Measurements from ENCODE around the gene APBA2. TPM values are rescaled to one million over a fixed set of nuclear protein-coding genes. Genes with fewer than 3 reads are reported as not detected.

Gene APBA2
- total and polyA plus RNA-seq, 5 donors: 0.17 to 0.95 (median 0.38) TPM

- no peak overlapping the region for H3K27ac ChIP-seq (ENCODE audit: low read length)
- intact Hi-C loops (cut with DNase I): no loop called here
- 84% methylated on average over 5 of the region's 5 CpGs for WGBS
- no peaks in the 10 kb centered on the region for H3K4me1 ChIP-seq (ENCODE audit: control insufficient read depth, insufficient read depth, low read length)
- DNase-seq (no peak), ATAC-seq (no peak)
- no peak overlapping the region for H3K4me3 ChIP-seq (ENCODE audit: low read length)
- H3K27me3 ChIP-seq (ENCODE audit: control insufficient read depth, insufficient read depth): no peaks in the 10 kb centered on the region
- no peaks in the 10 kb centered on the region for H3K9me3 ChIP-seq (ENCODE audit: control insufficient read depth, low read length)
Observed at GRCh38 chr15:28996953-28997352, 111.2 kb downstream of the APBA2 start.

GRCh38 chr15:28997791-28998190 is 112.0 kb downstream of the APBA2 start:
- DNase-seq (no peak), ATAC-seq (no peak)
- intact Hi-C loops (cut with DNase I): no loop called here
- Histone ChIP-seq H3K4me3 (ENCODE audit: low read length) (no peak overlapping the region), H3K4me1 (ENCODE audit: control insufficient read depth, insufficient read depth, low read length) (no peaks in the 10 kb centered on the region), H3K27ac (ENCODE audit: low read length) (no peak overlapping the region), H3K9me3 (ENCODE audit: control insufficient read depth, low read length) (no peaks in the 10 kb centered on the region), H3K27me3 (ENCODE audit: control insufficient read depth, insufficient read depth) (no peaks in the 10 kb centered on the region)
- 90% methylated on average over 4 of the region's 4 CpGs for WGBS

GRCh38 chr15:28998511-28998910 is 112.7 kb downstream of the APBA2 start:
- no peak for DNase-seq
- H3K9me3 ChIP-seq (ENCODE audit: control insufficient read depth, low read length): no peaks in the 10 kb centered on the region
- ATAC-seq: no peak
- intact Hi-C loops (cut with DNase I): no loop called here
- no peak overlapping the region for H3K27ac ChIP-seq (ENCODE audit: low read length)
- 92% methylated on average over 5 of the region's 5 CpGs for WGBS
- no peaks in the 10 kb centered on the region for H3K27me3 ChIP-seq (ENCODE audit: control insufficient read depth, insufficient read depth)
- H3K4me1 ChIP-seq (ENCODE audit: control insufficient read depth, insufficient read depth, low read length): no peaks in the 10 kb centered on the region
- H3K4me3 ChIP-seq (ENCODE audit: low read length): no peak overlapping the region

- no peaks in the 10 kb centered on the region for H3K4me1 ChIP-seq (ENCODE audit: control insufficient read depth, insufficient read depth, low read length)
- DNase-seq (no peak), ATAC-seq (no peak)
- 92% methylated on average over 7 of the region's 7 CpGs for WGBS
- H3K27me3 ChIP-seq (ENCODE audit: control insufficient read depth, insufficient read depth): no peaks in the 10 kb centered on the region
- no peak overlapping the region for H3K4me3 ChIP-seq (ENCODE audit: low read length)
- H3K9me3 ChIP-seq (ENCODE audit: control insufficient read depth, low read length): no peaks in the 10 kb centered on the region
- intact Hi-C loops (cut with DNase I): no loop called here
- no peak overlapping the region for H3K27ac ChIP-seq (ENCODE audit: low read length)
Observed at GRCh38 chr15:29003191-29003839, 117.5 kb downstream of the APBA2 start.

- no peak overlapping the region for H3K4me3 ChIP-seq (ENCODE audit: low read length)
- no peak for DNase-seq
- no peak overlapping the region for H3K27ac ChIP-seq (ENCODE audit: low read length)
- no peaks in the 10 kb centered on the region for H3K9me3 ChIP-seq (ENCODE audit: control insufficient read depth, low read length)
- no peaks in the 10 kb centered on the region for H3K27me3 ChIP-seq (ENCODE audit: control insufficient read depth, insufficient read depth)
- no peak for ATAC-seq
- no peaks in the 10 kb centered on the region for H3K4me1 ChIP-seq (ENCODE audit: control insufficient read depth, insufficient read depth, low read length)
- intact Hi-C loops (cut with DNase I): no loop called here
- WGBS: 68% methylated on average over 2 of the region's 2 CpGs
Observed at GRCh38 chr15:29003840-29004233, 118.1 kb downstream of the APBA2 start.

- H3K27me3 ChIP-seq (ENCODE audit: control insufficient read depth, insufficient read depth): no peaks in the 10 kb centered on the region
- ATAC-seq (no peak), DNase-seq (no peak)
- 81% methylated on average over 1 of the region's 1 CpG for WGBS
- no peaks in the 10 kb centered on the region for H3K4me1 ChIP-seq (ENCODE audit: control insufficient read depth, insufficient read depth, low read length)
- no peak overlapping the region for H3K27ac ChIP-seq (ENCODE audit: low read length)
- H3K9me3 ChIP-seq (ENCODE audit: control insufficient read depth, low read length): no peaks in the 10 kb centered on the region
- intact Hi-C loops (cut with DNase I): no loop called here
- no peak overlapping the region for H3K4me3 ChIP-seq (ENCODE audit: low read length)
Observed at GRCh38 chr15:29005931-29006330, 120.2 kb downstream of the APBA2 start.

GRCh38 chr15:29008846-29009245 is 123.1 kb downstream of the APBA2 start:
- no peak overlapping the region for H3K4me3 ChIP-seq (ENCODE audit: low read length)
- H3K9me3 ChIP-seq (ENCODE audit: control insufficient read depth, low read length): no peaks in the 10 kb centered on the region
- no peak overlapping the region for H3K27ac ChIP-seq (ENCODE audit: low read length)
- intact Hi-C loops (cut with DNase I): no loop called here
- no peak for ATAC-seq
- no peak for DNase-seq
- WGBS: 62% methylated on average over 2 of the region's 2 CpGs
- no peaks in the 10 kb centered on the region for H3K27me3 ChIP-seq (ENCODE audit: control insufficient read depth, insufficient read depth)
- no peaks in the 10 kb centered on the region for H3K4me1 ChIP-seq (ENCODE audit: control insufficient read depth, insufficient read depth, low read length)

GRCh38 chr15:29012097-29012496 is 126.3 kb downstream of the APBA2 start:
- Histone ChIP-seq H3K27me3 (ENCODE audit: control insufficient read depth, insufficient read depth) (no peaks in the 10 kb centered on the region), H3K27ac (ENCODE audit: low read length) (no peak overlapping the region), H3K9me3 (ENCODE audit: control insufficient read depth, low read length) (no peaks in the 10 kb centered on the region), H3K4me3 (ENCODE audit: low read length) (no peak overlapping the region), H3K4me1 (ENCODE audit: control insufficient read depth, insufficient read depth, low read length) (no peaks in the 10 kb centered on the region)
- ATAC-seq: no peak
- whole genome bisulfite sequencing: 84% methylated on average over 2 of the region's 2 CpGs
- DNase-seq: no peak
- intact Hi-C loops (cut with DNase I): no loop called here

- no peak for DNase-seq
Observed at GRCh38 chr15:29014493-29014892, 128.7 kb downstream of the APBA2 start.

GRCh38 chr15:29016518-29016917 is 130.7 kb downstream of the APBA2 start:
- DNase-seq: no peak
- Histone ChIP-seq H3K27ac (ENCODE audit: low read length) (no peak overlapping the region), H3K4me1 (ENCODE audit: control insufficient read depth, insufficient read depth, low read length) (no peaks in the 10 kb centered on the region), H3K4me3 (ENCODE audit: low read length) (no peak overlapping the region), H3K27me3 (ENCODE audit: control insufficient read depth, insufficient read depth) (no peaks in the 10 kb centered on the region), H3K9me3 (ENCODE audit: control insufficient read depth, low read length) (no peaks in the 10 kb centered on the region)
- intact Hi-C loops (cut with DNase I): no loop called here
- WGBS: 85% methylated on average over 3 of the region's 3 CpGs
- ATAC-seq: no peak

More at GRCh38 chr15:29014493-29014892, 128.7 kb downstream of the APBA2 start:
- H3K4me3 ChIP-seq (ENCODE audit: low read length): no peak overlapping the region
- H3K27me3 ChIP-seq (ENCODE audit: control insufficient read depth, insufficient read depth): no peaks in the 10 kb centered on the region
- intact Hi-C loops (cut with DNase I): no loop called here
- WGBS: 27% methylated on average over 1 of the region's 1 CpG
- H3K27ac ChIP-seq (ENCODE audit: low read length): no peak overlapping the region
- no peaks in the 10 kb centered on the region for H3K4me1 ChIP-seq (ENCODE audit: control insufficient read depth, insufficient read depth, low read length)
- no peaks in the 10 kb centered on the region for H3K9me3 ChIP-seq (ENCODE audit: control insufficient read depth, low read length)
- no peak for ATAC-seq

GRCh38 chr15:29018120-29018805 is 132.5 kb downstream of the APBA2 start:
- H3K4me3 ChIP-seq (ENCODE audit: low read length): no peak overlapping the region
- H3K9me3 ChIP-seq (ENCODE audit: control insufficient read depth, low read length): no peaks in the 10 kb centered on the region
- no peak for DNase-seq
- ATAC-seq: no peak
- intact Hi-C loops (cut with DNase I): no loop called here
- no peak overlapping the region for H3K27ac ChIP-seq (ENCODE audit: low read length)
- H3K27me3 ChIP-seq (ENCODE audit: control insufficient read depth, insufficient read depth): no peaks in the 10 kb centered on the region
- H3K4me1 ChIP-seq (ENCODE audit: control insufficient read depth, insufficient read depth, low read length): no peaks in the 10 kb centered on the region
- WGBS: 90% methylated on average over 8 of the region's 8 CpGs
